Medulla oblongata (tissue), 1 donor: ENCODE results near the gene SH3BP5.

Experiments used
- DNase-seq: peaks from one replicate; pipeline ENCODE4 v3.0.0-alpha.2; 2015; ENCODE audit errors: extremely low spot score

SH3BP5 gene

GRCh38 chr3:15205934-15206661, 126.3 kb downstream of the SH3BP5 start, which contains the start of gene CAPN7:
Gene CAPN7, plus strand, starts transcription at chr3:15206246. Its CDS starts 250 bp downstream, at chr3:15206496.
- peak; percentile 96 for DNase-seq

DNA sequence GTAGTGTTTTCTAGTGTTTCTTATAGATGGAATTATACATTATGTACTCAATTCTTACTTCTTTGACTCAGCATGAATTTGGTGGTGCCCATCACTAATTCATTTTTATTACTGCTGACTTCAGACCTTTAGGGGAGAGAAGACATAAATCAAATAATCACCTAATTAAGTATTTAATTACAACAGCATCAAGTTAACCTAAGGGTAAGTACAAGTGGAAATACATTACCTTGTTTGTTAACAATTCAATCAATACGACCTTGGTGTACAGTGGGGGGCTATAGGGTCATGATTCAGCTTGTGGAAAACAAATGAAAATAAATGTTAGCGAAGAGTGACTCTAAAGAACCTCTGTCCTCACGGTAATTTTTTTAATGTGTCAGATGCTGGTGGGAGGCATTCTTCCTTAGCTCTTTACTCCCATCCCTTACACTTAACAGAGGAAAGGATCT, 126.9 kb downstream of the SH3BP5 start:
- no peak for DNase-seq
